K562 (cell line): ENCODE measurements around the gene PRR19. TPM values are rescaled to one million over a fixed set of nuclear protein-coding genes. Genes with fewer than 3 reads are reported as not detected.

ENCODE experiments used
- ATAC-seq: fragments of 200-7000 bp; cut with Tn5 transposase; 3 replicates; pipeline ENCODE4 v1.9.1; 2020; ENCODE audit warnings: moderate library complexity
- BruUV-seq: library from RNA; stranded (reverse); fragments of 400-500 nt; replicated peaks from 2 replicates; lab custom pipeline; 2021; lab: Mats Ljungman, UMichigan
- CTCF ChIA-PET: fragments of 300-600 bp; formaldehyde crosslinking; extraction: SDS; loops from one replicate; lab custom pipeline; 2021; ENCODE audit warnings: low intra/inter-chr PET ratio; lab: Yijun Ruan, JAX
- POLR2A ChIA-PET: fragments of 300-600, 350-650 bp; sonication (Branson Sonifier 250); formaldehyde crosslinking; extraction: SDS; loops from one replicate; lab custom pipeline; 2021; ENCODE audit warnings: antibody characterized with exemption, inconsistent platforms; lab: Yijun Ruan, JAX
- DNase-seq, 4 experiments: peaks; one replicate each; pipeline versions ENCODE4 v3.0.0 to v3.0.0-alpha.2; 2011 to 2018; ENCODE audit warnings: low spot score in 3 of 4, mixed read lengths in 3 of 4; ENCODE audit errors: extremely low read depth in 1 of 4
- FAIRE-seq: peaks from 2 replicates; lab custom pipeline; 2011; peaks lifted over from hg19 to GRCh38; lab: Jason Lieb, UNC
- H2AFZ ChIP-seq: 2 replicates; pipeline ENCODE4 v1.6.0; 2011; ENCODE audit warnings: low read depth, low read length, control low read depth, inconsistent platforms
- H3K27ac ChIP-seq: fragments of 200-600 bp; 3 replicates; pipeline ENCODE4 v1.8.0; 2011; ENCODE audit warnings: low read depth, mild to moderate bottlenecking, control low read depth, inconsistent platforms, low read length, moderate library complexity, mixed read lengths; ENCODE audit errors: extremely low read depth
- H3K27me3 ChIP-seq, 2 experiments: fragments of 300-600 bp in 1 of 2; 2 replicates in 1 of 2; 3 replicates in 1 of 2; pipeline versions ENCODE4 v1.6.0 to v1.8.0; 2011; ENCODE audit warnings: inconsistent platforms in 2 of 2, low read length in 2 of 2, mild to moderate bottlenecking in 1 of 2, mixed read lengths in 1 of 2, moderate library complexity in 1 of 2; ENCODE audit not compliant: control insufficient read depth in 2 of 2, insufficient read depth in 2 of 2
- H3K36me3 ChIP-seq: fragments of 300-600 bp; 3 replicates; pipeline ENCODE4 v1.8.0; 2011; ENCODE audit warnings: mild to moderate bottlenecking, low read length, inconsistent platforms; ENCODE audit not compliant: control insufficient read depth, insufficient read depth
- H3K4me1 ChIP-seq, 2 experiments: fragments of 200-600 bp in 1 of 2; replicated peaks in 1 of 2; 2 replicates in 1 of 2; 3 replicates in 1 of 2; pipeline versions ENCODE4 v1.5.1 to v1.8.0; 2011; ENCODE audit warnings: inconsistent platforms in 2 of 2, low read length in 2 of 2, mild to moderate bottlenecking in 1 of 2, mixed read lengths in 1 of 2, moderate library complexity in 1 of 2; ENCODE audit not compliant: control insufficient read depth in 2 of 2, insufficient read depth in 2 of 2
- H3K4me2 ChIP-seq: 2 replicates; pipeline ENCODE4 v1.6.1; 2011; ENCODE audit warnings: low read length, control low read depth, inconsistent platforms, mixed read lengths; ENCODE audit not compliant: insufficient read depth
- H3K4me3 ChIP-seq: fragments of 200-600 bp; sonication (generic), shearing (Covaris generic); 2 replicates; pipeline ENCODE4 v1.5.1; 2016; ENCODE audit warnings: control low read depth, inconsistent platforms
- H3K79me2 ChIP-seq: fragments of 200-600 bp; 3 replicates; pipeline ENCODE4 v1.8.0; 2011; ENCODE audit warnings: low read length, inconsistent platforms; ENCODE audit not compliant: control insufficient read depth, insufficient read depth
- H3K9ac ChIP-seq, 2 experiments: 2 replicates each; pipeline versions ENCODE4 v1.6.0 to v1.6.1; 2011; ENCODE audit warnings: low read depth in 2 of 2, low read length in 2 of 2, control low read depth in 1 of 2, inconsistent platforms in 1 of 2, mild to moderate bottlenecking in 1 of 2, mixed read lengths in 1 of 2; ENCODE audit not compliant: insufficient read depth in 1 of 2
- H3K9me1 ChIP-seq: one replicate; pipeline ENCODE4 v1.6.0; 2011; ENCODE audit warnings: inconsistent platforms, mild to moderate bottlenecking, low read length, moderate library complexity; ENCODE audit not compliant: control insufficient read depth, insufficient read depth
- H3K9me3 ChIP-seq: replicated peaks from 2 replicates; pipeline ENCODE4 v1.5.1; 2011; ENCODE audit warnings: low read depth, low read length, inconsistent platforms; ENCODE audit not compliant: control insufficient read depth, insufficient read depth
- H4K20me1 ChIP-seq: replicated peaks from 2 replicates; pipeline ENCODE4 v1.6.1; 2011; ENCODE audit warnings: low read length, inconsistent platforms, mixed read lengths; ENCODE audit not compliant: control insufficient read depth, insufficient read depth
- BDP1 ChIP-seq: IDR thresholded peaks from 3 replicates; pipeline ENCODE4 v1.6.1; 2011; ENCODE audit not compliant: insufficient read length, insufficient read depth
- BRD9 ChIP-seq: fragments of 450-650 bp; IDR thresholded peaks from 2 replicates; pipeline ENCODE4 v1.6.1; 2018; ENCODE audit warnings: low read depth; ENCODE audit not compliant: partially characterized antibody
- HLTF ChIP-seq: fragments of 450-650 bp; IDR thresholded peaks from 2 replicates; pipeline ENCODE4 v1.6.1; 2016
- KDM1A ChIP-seq, 2 experiments: fragments of 450-650 bp; IDR thresholded peaks; 2 replicates each; pipeline ENCODE4 v1.6.1; 2016; ENCODE audit warnings: mild to moderate bottlenecking in 2 of 2
- KDM4B ChIP-seq, 2 experiments: fragments of 450-650 bp in 1 of 2; sonication (generic) in 1 of 2; IDR thresholded peaks; 2 replicates each; pipeline ENCODE4 v1.6.1; 2016 to 2017; ENCODE audit warnings: borderline replicate concordance in 2 of 2, antibody characterized with exemption in 1 of 2, low read depth in 1 of 2, mild to moderate bottlenecking in 1 of 2
- MBD2 ChIP-seq: sonication (generic); IDR thresholded peaks from 2 replicates; pipeline ENCODE4 v1.6.1; 2016; ENCODE audit warnings: low read depth, borderline replicate concordance
- SMARCE1 ChIP-seq: fragments of 450-650 bp; IDR thresholded peaks from 2 replicates; pipeline ENCODE4 v1.7.1; 2016; ENCODE audit warnings: mild to moderate bottlenecking
- STAT5B ChIP-seq: fragments of 250-450 bp; sonication (Bioruptor Pico); IDR thresholded peaks from 2 replicates; pipeline ENCODE4 v1.8.0; 2021; ENCODE audit warnings: mild to moderate bottlenecking, inconsistent platforms
- XRCC5 ChIP-seq: fragments of 200-400 bp; formaldehyde crosslinking; IDR thresholded peaks from 2 replicates; pipeline ENCODE4 v1.6.1; 2017; ENCODE audit warnings: low read depth, mild to moderate bottlenecking, low read length
- ZNF217 ChIP-seq: sonication (generic); formaldehyde crosslinking; IDR thresholded peaks from 2 replicates; pipeline ENCODE4 v1.8.0; 2022; ENCODE audit warnings: mild to moderate bottlenecking, missing genetic modification reagents
- ZNF830 ChIP-seq: fragments of 250-450 bp; sonication (Bioruptor Pico); IDR thresholded peaks from 2 replicates; pipeline ENCODE4 v1.5.0; 2021; ENCODE audit warnings: mild to moderate bottlenecking
- WGBS: fragments of 100-300 bp; shearing (Covaris generic); methylation state at CpG from one replicate; pipeline ENCODE4 v1.1.6; 2016; ENCODE audit warnings: low coverage, mixed read lengths; ENCODE audit not compliant: insufficient coverage; ENCODE audit errors: missing lambda C conversion rate; 5-methylcytosine and 5-hydroxymethylcytosine counted together
- in situ Hi-C: fragments of 300-500 bp; cut with MboI; formaldehyde crosslinking; loops from 4 replicates; pipeline ENCODE4 v1.15.0; 2018; ENCODE audit warnings: inconsistent platforms, mixed read lengths
- intact Hi-C: fragments of 100-400 bp; cut with micrococcal nuclease; formaldehyde crosslinking; loops from 2 replicates; pipeline ENCODE4 v1.14.2; 2022
- polyA plus RNA-seq, 8 experiments: library from polyadenylated mRNA; depleted of rRNA in 4 of 8; stranded (reverse) in 5 of 8; unstranded in 3 of 8; fragments of >200 nt; fragmentation: Nextera tagmentation in 2 of 8; fragmentation: Illumina TruSeq in 1 of 8; extraction: Ambion mirVana in 2 of 8; extraction: Trizol in 1 of 8; gene quantifications; 2 replicates each; pipeline versions ENCODE4 v1.2.1 to v1.2.3, GENCODE V29; 2011 to 2014; ENCODE audit warnings: inconsistent platforms in 1 of 8, missing spikeins in 1 of 8
- total RNA-seq, 7 experiments: library from RNA; depleted of rRNA in 6 of 7; stranded (reverse); fragments of >200 nt in 6 of 7; fragmentation: Illumina TruSeq in 2 of 7; extraction: Trizol in 2 of 7; gene quantifications; 2 replicates each; pipeline versions ENCODE4 v1.2.1 to v1.2.3, GENCODE V29; 2011 to 2021; ENCODE audit warnings: low replicate concordance in 1 of 7
- TF ChIP-seq, protein P1 (sequence below): IDR thresholded peaks from 2 replicates; pipeline ENCODE4 v1.6.1; 2011; ENCODE audit warnings: borderline replicate concordance, low read depth, mild to moderate bottlenecking, moderate library complexity, low read length; ENCODE audit not compliant: insufficient read depth, poor library complexity, severe bottlenecking
- TF ChIP-seq, protein P2 (sequence below): sonication (generic); formaldehyde crosslinking; IDR thresholded peaks from 2 replicates; pipeline ENCODE4 v1.8.0; 2022; ENCODE audit warnings: mild to moderate bottlenecking, missing genetic modification reagents
- TF ChIP-seq, protein P3 (sequence below): fragments of 450-650 bp; IDR thresholded peaks from 2 replicates; pipeline ENCODE4 v1.6.1; 2016; ENCODE audit warnings: borderline replicate concordance
- TF ChIP-seq, protein P4 (sequence below): sonication (generic); formaldehyde crosslinking; IDR thresholded peaks from 2 replicates; pipeline ENCODE4 v1.8.1; 2023; ENCODE audit warnings: mild to moderate bottlenecking, missing genetic modification reagents, moderate library complexity

PRR19 gene
- total and polyA plus RNA-seq, 9 of the 15 experiments (the other 6 are each of a cell fraction or from before 2014, with no cell fraction given): 0.10 to 1.6 (median 0.54) TPM

DNA sequence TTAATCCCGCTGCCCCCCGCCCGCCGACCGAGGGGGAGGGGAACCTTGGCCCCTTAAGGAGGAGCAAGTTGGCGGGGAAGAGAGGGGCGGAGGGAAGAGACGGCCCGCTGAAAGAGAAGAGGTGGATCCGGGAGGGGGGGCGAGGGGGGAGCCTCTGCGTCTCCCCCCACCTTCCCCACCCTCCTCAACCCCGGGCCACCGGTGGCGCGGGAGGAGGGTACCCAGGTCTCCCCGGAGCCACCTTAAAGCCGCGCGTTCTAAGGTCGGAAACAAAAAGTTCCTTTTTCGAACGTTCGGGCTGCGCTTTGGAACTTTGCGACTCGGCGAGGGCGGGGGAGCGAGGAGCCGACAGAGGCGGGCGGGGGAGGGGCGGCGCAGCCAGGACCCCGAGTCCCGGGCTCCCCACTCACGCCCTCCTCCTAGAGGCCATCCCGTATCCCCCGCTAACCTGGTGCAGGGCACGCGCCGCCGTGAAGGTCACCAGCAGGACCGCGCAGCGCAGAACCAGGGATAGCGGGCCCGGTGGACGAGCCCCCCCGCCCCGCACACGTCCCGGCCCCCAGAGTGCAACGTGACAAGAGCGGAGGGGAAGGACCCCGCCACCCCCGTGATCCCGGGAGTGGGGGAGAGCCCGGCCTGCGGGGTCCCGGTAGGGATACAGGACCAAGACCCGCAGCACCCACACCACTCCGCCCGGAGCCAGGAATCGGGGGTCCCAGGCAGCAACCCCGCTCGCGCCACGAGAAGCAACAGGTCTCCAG, 47.7 kb upstream of the PRR19 start:
- H3K4me2 ChIP-seq: peak overlapping the region; percentile 78; the same call in 1 of the 2 replicates
- in situ Hi-C loops (no loop called here), intact Hi-C loops (loop anchor here (2.0 kb wide), 1 partner anchor 15 kb away; the partner anchor contains the start of gene CIC)
- peak overlapping the region; percentile 96 for H3K27ac ChIP-seq
- ATAC-seq: peak; percentile 53
- H3K9ac ChIP-seq: peak overlapping the region; percentile 91 to 95
- under 1% methylated on average over 30 of the region's 70 CpGs for WGBS
- ChIA-PET CTCF (no interaction called here), POLR2A (interaction anchor here (0.6 kb wide), 1 partner anchor 97 kb away, joined by 3 read pairs; no protein-coding TSS in a partner anchor)
- H3K9me1 ChIP-seq: peaks cover 7% of the 10 kb centered on the region
- peak overlapping the region; percentile 98 for H3K4me3 ChIP-seq
- DNase-seq: peak; percentile 68 to 87 (median 76)
- peaks cover 32% of the 10 kb centered on the region; the same call in 2 of the 3 replicates for H3K36me3 ChIP-seq
- H3K27me3 ChIP-seq: no peaks in the 10 kb centered on the region
- peak; percentile 61 for FAIRE-seq
- peaks cover 19 to 65% of the 10 kb centered on the region in 2 experiments for H3K4me1 ChIP-seq
- H3K9me3 ChIP-seq: no peaks in the 10 kb centered on the region
- peak overlapping the region; percentile 74 for H2AFZ ChIP-seq
- TSS peak; percentile 60 for BruUV-seq
- peaks cover 10% of the 10 kb centered on the region; the same call in 1 of the 2 replicates for H4K20me1 ChIP-seq
- H3K79me2 ChIP-seq: peaks cover 52% of the 10 kb centered on the region
- TF ChIP-seq HLTF (no peak), BDP1 (no peak), KDM1A (IDR thresholded peaks at IDR 0.05) (peak in 1 of 2 experiments; percentile 37; a peak in 1 of 4 replicates), ZNF830 (CRISPR knock-in tag) (no peak), MBD2 (no peak), ZNF217 (no peak), SMARCE1 (no peak; the same call in 1 of the 2 replicates), BRD9 (peak; percentile 56), KDM4B (IDR thresholded peaks at IDR 0.05; ENCODE audit: borderline replicate concordance in 2 of 2, low read depth in 1 of 2) (0 out of 4 replicates have a peak, but pooled peaks of 1 of the 2 experiments have one; percentile 25), STAT5B (CRISPR knock-in tag) (no peak), XRCC5 (no peak)
- TF ChIP-seq, protein P1, sequence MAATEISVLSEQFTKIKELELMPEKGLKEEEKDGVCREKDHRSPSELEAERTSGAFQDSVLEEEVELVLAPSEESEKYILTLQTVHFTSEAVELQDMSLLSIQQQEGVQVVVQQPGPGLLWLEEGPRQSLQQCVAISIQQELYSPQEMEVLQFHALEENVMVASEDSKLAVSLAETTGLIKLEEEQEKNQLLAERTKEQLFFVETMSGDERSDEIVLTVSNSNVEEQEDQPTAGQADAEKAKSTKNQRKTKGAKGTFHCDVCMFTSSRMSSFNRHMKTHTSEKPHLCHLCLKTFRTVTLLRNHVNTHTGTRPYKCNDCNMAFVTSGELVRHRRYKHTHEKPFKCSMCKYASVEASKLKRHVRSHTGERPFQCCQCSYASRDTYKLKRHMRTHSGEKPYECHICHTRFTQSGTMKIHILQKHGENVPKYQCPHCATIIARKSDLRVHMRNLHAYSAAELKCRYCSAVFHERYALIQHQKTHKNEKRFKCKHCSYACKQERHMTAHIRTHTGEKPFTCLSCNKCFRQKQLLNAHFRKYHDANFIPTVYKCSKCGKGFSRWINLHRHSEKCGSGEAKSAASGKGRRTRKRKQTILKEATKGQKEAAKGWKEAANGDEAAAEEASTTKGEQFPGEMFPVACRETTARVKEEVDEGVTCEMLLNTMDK: no peak
- TF ChIP-seq, protein P2, sequence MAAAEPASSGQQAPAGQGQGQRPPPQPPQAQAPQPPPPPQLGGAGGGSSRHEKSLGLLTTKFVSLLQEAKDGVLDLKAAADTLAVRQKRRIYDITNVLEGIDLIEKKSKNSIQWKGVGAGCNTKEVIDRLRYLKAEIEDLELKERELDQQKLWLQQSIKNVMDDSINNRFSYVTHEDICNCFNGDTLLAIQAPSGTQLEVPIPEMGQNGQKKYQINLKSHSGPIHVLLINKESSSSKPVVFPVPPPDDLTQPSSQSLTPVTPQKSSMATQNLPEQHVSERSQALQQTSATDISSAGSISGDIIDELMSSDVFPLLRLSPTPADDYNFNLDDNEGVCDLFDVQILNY (CRISPR knock-in tag): no peak
- TF ChIP-seq, protein P3, sequence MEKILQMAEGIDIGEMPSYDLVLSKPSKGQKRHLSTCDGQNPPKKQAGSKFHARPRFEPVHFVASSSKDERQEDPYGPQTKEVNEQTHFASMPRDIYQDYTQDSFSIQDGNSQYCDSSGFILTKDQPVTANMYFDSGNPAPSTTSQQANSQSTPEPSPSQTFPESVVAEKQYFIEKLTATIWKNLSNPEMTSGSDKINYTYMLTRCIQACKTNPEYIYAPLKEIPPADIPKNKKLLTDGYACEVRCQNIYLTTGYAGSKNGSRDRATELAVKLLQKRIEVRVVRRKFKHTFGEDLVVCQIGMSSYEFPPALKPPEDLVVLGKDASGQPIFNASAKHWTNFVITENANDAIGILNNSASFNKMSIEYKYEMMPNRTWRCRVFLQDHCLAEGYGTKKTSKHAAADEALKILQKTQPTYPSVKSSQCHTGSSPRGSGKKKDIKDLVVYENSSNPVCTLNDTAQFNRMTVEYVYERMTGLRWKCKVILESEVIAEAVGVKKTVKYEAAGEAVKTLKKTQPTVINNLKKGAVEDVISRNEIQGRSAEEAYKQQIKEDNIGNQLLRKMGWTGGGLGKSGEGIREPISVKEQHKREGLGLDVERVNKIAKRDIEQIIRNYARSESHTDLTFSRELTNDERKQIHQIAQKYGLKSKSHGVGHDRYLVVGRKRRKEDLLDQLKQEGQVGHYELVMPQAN: 0 out of 2 replicates have a peak, but pooled peaks have one; percentile 37
- TF ChIP-seq, protein P4, sequence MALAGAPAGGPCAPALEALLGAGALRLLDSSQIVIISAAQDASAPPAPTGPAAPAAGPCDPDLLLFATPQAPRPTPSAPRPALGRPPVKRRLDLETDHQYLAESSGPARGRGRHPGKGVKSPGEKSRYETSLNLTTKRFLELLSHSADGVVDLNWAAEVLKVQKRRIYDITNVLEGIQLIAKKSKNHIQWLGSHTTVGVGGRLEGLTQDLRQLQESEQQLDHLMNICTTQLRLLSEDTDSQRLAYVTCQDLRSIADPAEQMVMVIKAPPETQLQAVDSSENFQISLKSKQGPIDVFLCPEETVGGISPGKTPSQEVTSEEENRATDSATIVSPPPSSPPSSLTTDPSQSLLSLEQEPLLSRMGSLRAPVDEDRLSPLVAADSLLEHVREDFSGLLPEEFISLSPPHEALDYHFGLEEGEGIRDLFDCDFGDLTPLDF (CRISPR knock-in tag): no peak
